ENCODE measurements around the gene CACNA1H. TPM values are rescaled to one million over a fixed set of nuclear protein-coding genes. Genes with fewer than 3 reads are reported as not detected.
"Not testable (repeated sequence)": the region's sequence is repeated elsewhere in the genome, so short reads cannot be mapped to it uniquely, and the experiment has no call there.

The CACNA1H gene
- total RNA-seq, 2 experiments from 2014 or later: 0.37 to 1.3 TPM

DNA sequence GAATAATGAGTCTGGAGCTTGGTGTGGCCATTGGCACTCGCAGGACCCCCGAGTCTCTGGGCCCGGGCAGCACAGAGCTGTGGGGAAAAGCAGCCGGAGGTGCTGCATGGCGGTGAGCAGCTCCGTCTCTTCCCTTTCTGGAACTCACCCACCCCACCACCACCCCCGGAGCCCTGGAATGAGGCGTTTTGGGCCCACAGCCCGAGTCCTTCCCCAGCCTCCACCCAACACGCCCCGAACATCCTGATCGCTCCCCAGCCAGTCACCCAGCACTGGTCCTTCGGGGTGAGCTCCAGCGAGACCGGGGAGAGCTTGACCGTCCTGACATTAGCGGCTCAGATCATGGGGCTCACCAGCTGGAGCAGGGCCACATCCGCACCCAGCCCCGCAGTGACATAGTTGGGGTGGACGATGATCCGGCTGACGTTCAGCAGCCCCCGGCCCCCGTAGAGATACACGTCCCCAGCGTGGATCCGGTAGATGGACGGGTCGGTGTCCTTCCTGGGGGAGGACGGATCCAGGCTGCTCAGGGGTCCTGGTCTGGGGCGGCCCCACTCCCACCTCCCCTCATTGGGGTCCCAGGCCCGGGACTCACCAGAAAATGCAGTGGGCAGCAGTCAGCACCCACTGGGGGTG lies 109.4 kb downstream of the CACNA1H start:
- CTCF ChIA-PET: no interaction called here
- H3K27ac Mint-ChIP-seq: no peak overlapping the region
- H3K9me3 Mint-ChIP-seq (ENCODE audit: low read depth): peaks cover 9% of the 10 kb centered on the region
- H3K4me1 Mint-ChIP-seq: peaks cover 2% of the 10 kb centered on the region
- peaks cover 18% of the 10 kb centered on the region for H3K27me3 Mint-ChIP-seq
- ATAC-seq (no peak), DNase-seq (no peak)
- peaks cover 3% of the 10 kb centered on the region for H3K36me3 Mint-ChIP-seq
- no peak overlapping the region for H3K4me3 Mint-ChIP-seq

- Mint-ChIP-seq H3K27ac (no peak overlapping the region), H3K27me3 (peaks cover 18% of the 10 kb centered on the region), H3K4me1 (peaks cover 2% of the 10 kb centered on the region), H3K36me3 (peaks cover 3% of the 10 kb centered on the region), H3K4me3 (no peak overlapping the region), H3K9me3 (ENCODE audit: low read depth) (peaks cover 9% of the 10 kb centered on the region)
- CTCF ChIA-PET: no interaction called here
- DNase-seq (no peak), ATAC-seq (no peak)
Measured at GRCh38 chr16:1262846-1263221, 109.9 kb downstream of the CACNA1H start.

DNA sequence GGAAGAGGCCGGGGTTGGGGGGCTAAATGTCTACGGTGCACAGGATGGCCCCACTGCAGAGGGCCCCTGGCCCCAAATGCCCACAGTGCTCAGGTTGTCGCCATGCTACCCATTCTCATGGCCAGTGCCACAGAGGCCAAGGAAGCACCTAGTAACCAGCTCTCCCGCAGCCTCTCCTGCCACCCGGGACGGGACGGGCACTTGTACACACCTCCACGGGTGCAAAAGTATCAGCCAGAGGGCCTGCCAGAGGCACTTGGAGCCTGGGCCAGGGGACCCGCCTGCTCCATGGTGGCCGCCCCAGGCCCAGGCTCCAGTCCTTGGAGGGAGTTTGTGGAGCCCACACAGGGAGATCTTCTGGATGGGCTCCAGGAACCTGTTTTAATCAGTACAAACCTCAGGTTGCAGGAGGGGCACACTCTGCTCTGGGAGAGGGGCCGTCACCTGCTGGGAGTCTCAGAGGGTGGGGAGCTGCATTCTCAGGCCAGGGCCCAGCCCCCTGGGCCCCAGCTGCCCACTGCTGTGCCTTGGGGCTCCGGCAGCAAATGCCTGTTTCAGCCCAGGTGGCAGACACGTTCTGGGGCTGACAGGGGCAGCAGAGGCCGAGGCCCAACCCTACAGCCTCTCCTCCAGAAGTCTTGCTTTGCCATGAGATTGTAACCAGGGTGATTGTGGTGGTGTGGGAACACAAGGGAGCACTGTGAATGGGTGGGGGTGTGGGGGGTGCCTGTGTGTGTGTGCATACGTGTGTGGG lies 110.9 kb downstream of the CACNA1H start:
- Mint-ChIP-seq H3K27ac (no peak overlapping the region), H3K27me3 (peaks cover 18% of the 10 kb centered on the region), H3K9me3 (ENCODE audit: low read depth) (peaks cover 9% of the 10 kb centered on the region), H3K36me3 (peaks cover 3% of the 10 kb centered on the region), H3K4me3 (no peak overlapping the region), H3K4me1 (peaks cover 2% of the 10 kb centered on the region)
- CTCF ChIA-PET: no interaction called here
- DNase-seq (no peak), ATAC-seq (no peak)

DNA sequence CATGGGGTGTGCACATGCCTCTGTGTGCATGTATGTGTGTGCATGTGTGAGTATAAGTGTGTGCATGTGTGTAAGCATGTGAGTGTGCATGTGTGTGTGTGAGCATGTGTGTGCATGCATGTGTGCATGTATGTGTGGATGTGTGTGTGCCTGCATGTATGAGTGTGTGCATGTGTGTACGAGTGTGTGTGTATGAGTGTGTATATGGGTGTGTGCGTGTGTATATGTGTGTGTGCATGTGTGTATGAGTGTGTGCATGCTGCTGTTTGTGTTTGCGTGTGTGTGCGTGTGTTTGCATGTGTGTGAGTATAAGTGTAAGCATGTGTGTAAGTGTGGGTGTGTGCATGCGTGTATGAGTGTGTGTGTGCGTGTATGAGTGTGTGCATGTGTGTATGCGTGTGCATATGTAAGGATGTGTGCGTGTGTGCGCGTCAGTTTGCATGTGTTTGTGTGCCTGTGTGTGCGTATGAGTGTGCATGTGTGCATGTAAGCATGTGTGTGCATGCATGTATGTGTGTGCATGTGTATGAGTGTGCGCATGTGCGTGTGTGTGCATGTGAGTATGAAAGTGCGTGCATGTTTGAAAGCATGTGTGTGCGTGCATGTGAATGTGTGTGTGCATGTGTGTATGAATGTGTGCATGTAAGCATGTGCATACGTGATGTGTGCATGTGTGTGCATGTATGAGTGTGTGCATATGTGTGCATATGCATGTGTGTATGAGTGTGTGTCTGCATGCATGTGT lies 111.6 kb downstream of the CACNA1H start:
- no peak for DNase-seq
- no peak overlapping the region for H3K4me3 Mint-ChIP-seq
- no peak overlapping the region for H3K27ac Mint-ChIP-seq
- CTCF ChIA-PET: no interaction called here
- peaks cover 9% of the 10 kb centered on the region for H3K9me3 Mint-ChIP-seq (ENCODE audit: low read depth)
- peaks cover 14% of the 10 kb centered on the region for H3K27me3 Mint-ChIP-seq
- no peaks in the 10 kb centered on the region for H3K4me1 Mint-ChIP-seq
- ATAC-seq: no peak
- H3K36me3 Mint-ChIP-seq: peaks cover 3% of the 10 kb centered on the region

- no peak for ATAC-seq
Measured at GRCh38 chr16:1265090-1265630, 112.3 kb downstream of the CACNA1H start.

DNA sequence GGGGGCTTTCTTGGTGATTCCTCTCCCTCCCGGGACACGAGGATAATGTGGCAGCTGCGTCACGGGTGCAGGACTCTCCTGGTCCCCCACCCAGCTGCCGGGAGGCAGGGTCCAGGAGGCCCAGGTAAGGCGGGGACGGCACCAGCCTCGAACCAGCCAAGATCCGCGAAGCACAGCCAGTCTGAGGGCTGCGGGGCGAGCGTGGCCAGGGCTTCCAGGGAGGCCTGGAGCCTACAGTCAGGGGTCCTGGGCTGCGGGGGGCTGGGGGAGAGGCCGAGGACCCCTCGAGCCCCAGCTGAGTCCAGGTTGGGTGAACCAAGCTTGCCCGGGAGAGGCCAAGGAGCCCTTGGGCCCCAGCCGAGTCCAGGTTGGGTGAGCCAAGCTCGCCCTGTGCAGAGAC lies 112.9 kb downstream of the CACNA1H start:
- DNase-seq (no peak), ATAC-seq (no peak)
- CTCF ChIA-PET: no interaction called here
- Mint-ChIP-seq H3K27me3 (peaks cover 9% of the 10 kb centered on the region), H3K4me1 (no peaks in the 10 kb centered on the region), H3K36me3 (peaks cover 3% of the 10 kb centered on the region), H3K4me3 (no peak overlapping the region), H3K9me3 (ENCODE audit: low read depth) (peaks cover 9% of the 10 kb centered on the region), H3K27ac (no peak overlapping the region)

More at GRCh38 chr16:1265090-1265630, 112.3 kb downstream of the CACNA1H start:
- H3K36me3 Mint-ChIP-seq: peaks cover 3% of the 10 kb centered on the region
- peaks cover 9% of the 10 kb centered on the region for H3K9me3 Mint-ChIP-seq (ENCODE audit: low read depth)
- no peaks in the 10 kb centered on the region for H3K4me1 Mint-ChIP-seq
- no peak overlapping the region for H3K27ac Mint-ChIP-seq
- CTCF ChIA-PET: no interaction called here
- no peak for DNase-seq
- peaks cover 14% of the 10 kb centered on the region for H3K27me3 Mint-ChIP-seq
- H3K4me3 Mint-ChIP-seq: no peak overlapping the region

DNA sequence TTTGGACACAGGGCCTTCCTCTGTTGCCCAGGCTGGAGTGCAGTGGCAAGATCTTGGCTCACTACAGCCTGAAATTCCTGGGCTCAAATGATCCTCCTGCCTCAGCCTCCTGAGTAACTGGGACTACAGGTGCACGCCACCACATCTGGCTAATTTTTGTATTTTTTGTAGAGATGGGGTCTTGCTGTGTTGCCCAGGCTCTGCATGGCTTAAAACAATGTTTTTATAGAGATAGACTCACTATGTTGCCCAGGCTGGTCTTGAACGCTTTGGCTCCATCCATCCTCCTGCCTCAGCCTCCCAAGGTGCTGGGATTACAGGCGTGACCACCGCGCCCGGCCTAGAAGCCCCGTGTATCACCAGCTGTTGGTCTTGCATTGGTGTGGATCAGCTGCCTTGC lies 116.5 kb downstream of the CACNA1H start:
- H3K4me3 Mint-ChIP-seq; ATAC-seq; H3K36me3 Mint-ChIP-seq; H3K9me3 Mint-ChIP-seq (ENCODE audit: low read depth); H3K4me1 Mint-ChIP-seq; CTCF ChIA-PET; DNase-seq; H3K27ac Mint-ChIP-seq; H3K27me3 Mint-ChIP-seq: not testable (repeated sequence)

DNA sequence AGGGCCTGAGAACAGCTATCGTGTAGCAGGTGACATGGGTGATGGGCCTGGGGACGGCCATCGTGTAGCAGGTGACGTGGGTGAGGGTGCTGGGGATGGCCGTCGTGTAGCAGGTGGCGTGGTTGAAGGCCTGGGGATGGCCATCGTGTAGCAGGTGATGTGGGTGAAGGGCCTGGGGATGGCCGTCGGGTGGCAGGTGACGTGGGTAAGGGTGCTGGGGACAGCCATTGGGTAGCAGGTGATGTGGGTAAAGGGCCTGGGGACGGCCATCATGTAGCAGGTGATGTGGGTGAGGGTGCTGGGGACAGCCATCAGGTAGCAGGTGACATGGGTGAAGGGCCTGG lies 118.4 kb downstream of the CACNA1H start:
- Mint-ChIP-seq H3K36me3 (no peaks in the 10 kb centered on the region), H3K9me3 (ENCODE audit: low read depth) (no peaks in the 10 kb centered on the region), H3K4me1 (no peaks in the 10 kb centered on the region), H3K4me3 (no peak overlapping the region), H3K27me3 (no peaks in the 10 kb centered on the region), H3K27ac (no peak overlapping the region)
- ATAC-seq (no peak), DNase-seq (no peak)
- CTCF ChIA-PET: no interaction called here

Other genes with a start within 250 kb of the CACNA1H start
- gene LMF1, start 182.1 kb upstream of the CACNA1H start, total RNA-seq: 10 to 100 TPM; 11.4 to 29.6 TPM
- gene SOX8, start 171.3 kb upstream of the CACNA1H start, total RNA-seq: under 1 TPM; 0.12 to 0.16 TPM
- gene SSTR5, start 80.4 kb upstream of the CACNA1H start, total RNA-seq: not detected
- gene C1QTNF8, start 56.9 kb upstream of the CACNA1H start, total RNA-seq: not detected
- gene TPSG1, start 72.2 kb downstream of the CACNA1H start, total RNA-seq: not detected
- not detected for gene TPSB2, start 77.1 kb downstream of the CACNA1H start, total RNA-seq
- not detected for gene TPSAB1, start 87.6 kb downstream of the CACNA1H start, total RNA-seq
- not detected for gene TPSD1, start 103.0 kb downstream of the CACNA1H start, total RNA-seq
- gene UBE2I, start 156.5 kb downstream of the CACNA1H start, total RNA-seq: 100 to 1,000 TPM; 224 to 253 TPM
- gene BAIAP3, start 180.5 kb downstream of the CACNA1H start, total RNA-seq: under 1 TPM; 0.45 to 0.53 TPM
- 10 to 100 TPM; 52.9 to 57.8 TPM for gene TSR3, start 198.8 kb downstream of the CACNA1H start, total RNA-seq
- gene GNPTG, start 198.8 kb downstream of the CACNA1H start, total RNA-seq: 10 to 100 TPM; 29.3 to 33.0 TPM